ENCODE measurements around the gene SDHD.

The SDHD gene

GRCh38 chr11:112103446-112103845, 16.8 kb downstream of the SDHD start:
- DNase-seq (ENCODE audit: low spot score), result no peak

DNA sequence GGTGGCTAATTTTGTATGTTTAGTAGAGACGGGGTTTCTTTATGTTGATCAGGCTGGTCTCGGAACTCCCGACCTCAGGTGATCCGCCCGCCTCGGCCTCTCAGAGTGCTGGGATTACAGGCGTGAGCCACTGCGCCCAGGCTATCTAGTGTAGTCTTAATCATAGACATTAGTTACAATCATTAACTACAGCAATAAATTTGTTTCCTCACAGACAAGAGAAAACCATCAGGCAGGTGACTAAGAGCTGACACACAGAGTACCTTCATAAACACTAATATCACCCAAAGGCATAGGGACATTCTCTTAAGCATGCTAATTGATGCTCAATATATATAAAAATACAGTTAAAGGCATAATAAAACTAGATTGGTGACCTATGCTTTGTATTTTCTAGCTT, 19.4 kb downstream of the SDHD start:
- DNase-seq (ENCODE audit: low spot score), result no peak

GRCh38 chr11:112113539-112114457, 27.1 kb downstream of the SDHD start:
- peak; percentile 72 for DNase-seq (ENCODE audit: low spot score)

DNA sequence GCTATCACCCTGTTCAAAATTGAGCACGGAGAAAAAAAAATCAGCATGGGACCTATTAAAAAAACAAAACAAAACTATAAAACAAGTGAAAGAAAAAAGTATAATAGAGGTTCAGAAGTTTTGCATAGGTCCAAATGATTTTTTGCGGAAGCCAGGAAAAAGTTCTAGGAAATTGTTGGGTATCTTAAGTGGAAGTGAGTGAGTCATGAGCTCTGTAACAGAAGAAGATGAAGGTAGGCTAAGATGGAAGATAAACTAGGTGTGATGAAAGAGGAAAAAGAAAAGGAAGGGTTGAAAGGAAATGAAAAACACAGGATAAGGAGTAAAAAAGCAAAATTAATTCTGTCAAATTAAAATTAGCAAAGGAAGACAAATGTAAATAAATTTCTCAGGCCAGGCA, 27.8 kb downstream of the SDHD start:
- no peak for DNase-seq (ENCODE audit: low spot score)

DNA sequence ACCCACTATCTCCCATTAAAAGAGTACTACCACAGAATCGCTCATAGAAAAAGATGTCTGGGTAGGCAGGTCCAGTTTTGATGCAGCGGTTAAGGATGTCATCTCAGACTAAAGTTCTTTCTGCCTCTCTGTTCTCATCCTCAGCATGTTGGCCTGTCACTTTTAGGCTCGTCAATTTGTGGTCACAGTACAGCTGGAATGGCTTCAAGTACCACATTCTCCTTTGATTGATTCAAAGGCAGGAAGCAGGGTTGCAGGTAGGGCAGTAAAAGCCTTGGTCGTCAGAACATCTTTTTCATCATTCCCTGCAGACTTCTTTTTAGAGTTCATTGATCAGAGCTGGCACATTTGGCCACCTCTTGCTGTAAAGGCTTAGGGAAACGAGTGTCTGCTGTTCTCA, 28.7 kb downstream of the SDHD start:
- no peak for DNase-seq (ENCODE audit: low spot score)

- no peak for DNase-seq (ENCODE audit: low spot score)
These were observed 31.5 kb downstream of the SDHD start for GRCh38 chr11:112118176-112118575.

DNA sequence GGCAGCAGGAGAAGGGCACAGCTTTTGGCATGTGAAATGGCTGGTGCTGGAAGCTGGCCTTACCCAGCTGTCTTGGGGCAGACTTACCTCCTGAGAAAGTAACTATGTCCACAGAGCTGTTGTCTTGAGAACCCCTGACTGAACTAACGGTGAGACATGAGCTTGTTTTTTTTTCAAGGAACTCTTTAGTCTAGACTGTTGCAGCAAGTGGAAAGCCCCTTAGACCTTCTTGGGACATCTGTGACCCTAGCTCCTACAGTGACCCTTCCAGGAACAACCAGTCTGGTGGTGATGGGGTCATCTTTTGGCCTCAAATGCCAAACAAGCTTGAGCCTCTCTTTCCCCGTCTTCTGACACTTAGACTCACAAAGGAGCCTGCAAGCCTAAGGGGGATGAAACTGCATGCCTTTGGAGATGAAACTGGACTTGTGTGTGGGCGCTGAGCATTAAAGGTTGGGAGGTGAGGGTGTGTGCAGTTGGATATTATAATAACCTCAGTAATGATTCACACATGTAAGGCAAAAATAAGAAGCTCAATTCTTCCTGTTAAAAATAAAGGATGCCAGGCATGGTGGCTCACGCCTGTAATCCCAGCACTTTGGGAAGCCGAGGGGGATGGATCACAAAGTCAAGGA, 35.4 kb downstream of the SDHD start:
- no peak for DNase-seq (ENCODE audit: low spot score)

GRCh38 chr11:112123129-112123528, 36.5 kb downstream of the SDHD start:
- DNase-seq (ENCODE audit: low spot score), result no peak

- DNase-seq (ENCODE audit: low spot score), result no peak
These were observed 40.4 kb downstream of the SDHD start for GRCh38 chr11:112127056-112127455.

GRCh38 chr11:112128483-112129121, 41.9 kb downstream of the SDHD start:
- peak; percentile 85 for DNase-seq (ENCODE audit: low spot score)

DNA sequence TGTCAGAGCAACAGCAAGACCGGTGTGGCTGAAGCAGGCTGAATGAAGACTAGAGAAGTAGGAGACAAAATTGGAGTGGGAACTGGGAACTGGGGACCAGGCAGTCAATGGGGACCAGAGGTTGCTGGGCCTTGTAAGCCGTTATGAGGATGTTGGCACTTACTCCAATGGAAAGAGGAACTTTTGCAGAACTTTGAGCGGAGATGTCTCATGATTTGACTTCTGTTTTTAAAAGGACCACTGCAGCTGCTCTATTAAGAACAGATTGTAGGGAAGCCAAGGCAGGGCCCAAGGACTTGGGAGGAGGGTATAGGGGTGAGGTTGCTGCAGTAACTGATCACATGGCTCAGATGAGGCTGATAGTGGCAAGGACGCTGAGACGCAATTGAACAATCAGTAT, 43.0 kb downstream of the SDHD start:
- DNase-seq (ENCODE audit: low spot score), result no peak

DNA sequence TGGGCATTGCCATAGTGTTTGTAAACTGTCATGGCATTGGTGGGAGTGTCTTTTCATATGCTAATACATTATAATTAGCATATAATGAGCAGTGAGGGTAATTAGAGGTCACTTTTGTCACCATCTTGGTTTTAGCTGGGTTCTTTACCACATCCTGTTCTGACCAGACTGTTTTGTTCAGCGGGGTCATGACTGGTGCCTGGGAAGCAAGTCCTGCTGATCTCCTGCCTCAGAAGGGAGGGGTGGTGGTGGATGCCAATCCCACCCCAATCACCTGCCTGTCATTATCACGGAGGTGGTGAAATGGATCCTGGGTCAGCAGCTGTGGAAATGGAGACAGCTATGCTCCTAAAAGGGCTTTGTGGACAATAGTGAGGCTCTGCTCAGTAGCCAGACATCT, 46.1 kb downstream of the SDHD start:
- DNase-seq (ENCODE audit: low spot score), result no peak

- DNase-seq (ENCODE audit: low spot score), result no peak
These were observed 47.8 kb downstream of the SDHD start for GRCh38 chr11:112134473-112134872.

DNA sequence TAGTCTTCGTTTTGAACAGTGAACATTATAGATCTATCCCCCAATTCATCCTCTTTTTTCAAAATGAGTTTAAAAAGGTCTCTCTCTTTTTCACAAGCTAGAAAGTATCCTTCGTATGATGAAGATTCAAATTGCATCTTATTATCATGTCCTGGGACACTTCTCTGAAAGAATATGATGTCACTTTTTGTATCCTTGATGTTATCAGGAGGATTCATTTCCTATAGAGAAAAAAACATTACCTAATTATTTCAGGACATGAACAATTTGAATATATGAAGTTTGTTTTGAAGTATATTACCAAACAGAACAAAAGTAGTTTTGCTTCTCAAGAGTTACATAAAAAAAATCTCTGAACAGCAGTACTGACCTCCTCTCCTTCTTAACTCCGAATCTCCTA, 56.9 kb downstream of the SDHD start:
- no peak for DNase-seq (ENCODE audit: low spot score)
